HG03442 (cell line): ENCODE measurements around the gene MTFR1L.

ENCODE experiments used
- ATAC-seq: cut with Tn5 transposase; IDR thresholded peaks from one replicate; pipeline ENCODE4 v1.9.1; 2021; ENCODE audit warnings: mild to moderate bottlenecking, moderate library complexity; ENCODE audit not compliant: unreplicated experiment

The MTFR1L gene

DNA sequence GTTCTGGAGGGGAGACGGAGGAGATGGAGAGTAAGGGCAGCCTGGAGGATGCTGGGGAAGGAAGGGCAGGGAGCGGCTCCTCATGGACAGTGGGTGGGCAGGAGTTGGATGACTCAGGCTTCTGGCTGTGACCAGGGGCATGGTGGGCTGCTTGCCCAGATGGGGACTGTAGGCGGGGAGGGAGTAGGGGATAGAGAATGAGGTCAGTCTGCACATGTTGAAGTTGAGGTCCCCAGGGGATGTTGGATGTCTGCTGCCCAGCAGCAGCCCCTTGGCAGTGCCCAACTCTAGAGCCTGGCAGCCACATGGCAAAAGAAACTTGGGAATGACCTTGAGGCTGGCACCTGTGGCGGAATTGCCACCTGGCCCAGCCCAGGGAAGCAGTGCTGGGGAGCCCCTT lies 13.3 kb upstream of the MTFR1L start:
- no peak for ATAC-seq

DNA sequence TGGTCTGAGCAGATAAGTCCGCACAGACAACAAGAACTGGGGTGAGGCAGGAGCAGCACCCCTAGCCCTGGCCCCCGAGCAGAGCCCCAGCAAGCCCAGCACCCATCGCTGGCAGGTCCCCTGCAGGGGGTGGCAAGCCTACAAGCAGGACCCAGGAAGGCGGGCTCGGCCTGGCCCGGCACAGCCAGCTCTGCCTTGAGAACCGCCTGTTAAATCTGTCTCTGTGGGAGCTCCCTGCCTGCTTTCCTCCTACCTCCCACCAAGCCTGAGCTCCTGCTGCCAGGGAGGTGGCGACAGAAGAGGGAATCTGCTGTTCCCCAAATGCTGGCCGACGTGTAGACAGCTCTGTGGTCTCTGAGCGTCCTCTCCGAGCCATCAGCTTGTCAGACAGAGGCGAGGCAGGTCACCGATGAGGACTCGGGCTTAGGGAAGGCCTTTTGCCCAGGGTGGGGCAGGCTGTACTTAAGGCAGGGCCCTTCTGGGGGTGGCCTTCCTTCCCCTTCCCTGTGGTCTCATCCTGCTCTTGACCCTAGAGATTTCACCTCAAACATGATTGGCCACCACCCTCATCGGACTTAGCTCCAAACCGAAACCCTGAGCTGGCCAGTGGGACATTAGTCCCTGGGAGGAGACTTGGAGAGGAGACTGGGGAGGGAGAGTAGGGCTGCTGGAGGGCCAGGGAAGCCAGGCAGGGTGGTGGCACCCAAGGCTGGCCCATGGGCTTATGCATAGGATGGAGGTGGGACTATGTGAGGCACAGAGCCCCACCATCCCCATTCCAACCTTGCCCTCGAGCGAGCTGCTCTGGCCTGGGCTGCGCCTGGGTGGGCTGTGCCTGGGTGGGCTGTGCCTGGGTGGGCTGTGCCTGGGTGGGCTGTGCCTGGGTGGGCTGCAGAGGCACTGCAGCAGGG lies 12.0 kb upstream of the MTFR1L start:
- no peak for ATAC-seq

DNA sequence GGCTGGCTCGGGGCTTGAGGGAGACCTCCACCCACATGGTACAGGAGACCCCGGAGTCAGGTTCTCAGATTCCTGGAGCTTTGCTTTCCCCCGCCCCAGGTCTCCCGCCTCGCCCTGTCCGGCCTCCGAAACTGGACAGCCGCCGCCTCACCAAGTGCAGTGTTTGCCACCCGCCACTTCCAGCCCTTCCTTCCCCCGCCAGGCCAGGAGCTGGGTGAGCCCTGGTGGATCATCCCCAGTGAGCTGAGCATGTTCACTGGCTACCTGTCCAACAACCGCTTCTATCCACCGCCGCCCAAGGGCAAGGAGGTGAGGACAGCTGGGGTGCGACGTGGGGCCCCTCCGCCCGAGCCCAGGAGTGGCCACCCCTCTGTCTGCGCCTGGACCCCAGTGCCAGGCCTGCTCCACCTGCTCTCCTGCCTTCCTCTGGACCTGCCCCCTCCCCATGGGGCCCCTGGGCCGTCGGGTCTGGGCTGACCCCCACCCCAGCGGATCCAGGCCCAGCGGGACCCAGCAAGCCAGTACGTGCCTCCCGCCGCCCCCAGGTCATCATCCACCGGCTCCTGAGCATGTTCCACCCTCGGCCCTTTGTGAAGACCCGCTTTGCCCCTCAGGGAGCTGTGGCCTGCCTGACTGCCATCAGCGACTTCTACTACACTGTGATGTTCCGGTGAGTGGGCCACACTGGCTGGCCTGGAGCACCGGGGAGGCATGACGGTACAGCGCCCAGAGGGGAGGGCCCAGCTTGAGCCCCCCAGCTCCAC lies 11.1 kb upstream of the MTFR1L start:
- ATAC-seq, result no peak

DNA sequence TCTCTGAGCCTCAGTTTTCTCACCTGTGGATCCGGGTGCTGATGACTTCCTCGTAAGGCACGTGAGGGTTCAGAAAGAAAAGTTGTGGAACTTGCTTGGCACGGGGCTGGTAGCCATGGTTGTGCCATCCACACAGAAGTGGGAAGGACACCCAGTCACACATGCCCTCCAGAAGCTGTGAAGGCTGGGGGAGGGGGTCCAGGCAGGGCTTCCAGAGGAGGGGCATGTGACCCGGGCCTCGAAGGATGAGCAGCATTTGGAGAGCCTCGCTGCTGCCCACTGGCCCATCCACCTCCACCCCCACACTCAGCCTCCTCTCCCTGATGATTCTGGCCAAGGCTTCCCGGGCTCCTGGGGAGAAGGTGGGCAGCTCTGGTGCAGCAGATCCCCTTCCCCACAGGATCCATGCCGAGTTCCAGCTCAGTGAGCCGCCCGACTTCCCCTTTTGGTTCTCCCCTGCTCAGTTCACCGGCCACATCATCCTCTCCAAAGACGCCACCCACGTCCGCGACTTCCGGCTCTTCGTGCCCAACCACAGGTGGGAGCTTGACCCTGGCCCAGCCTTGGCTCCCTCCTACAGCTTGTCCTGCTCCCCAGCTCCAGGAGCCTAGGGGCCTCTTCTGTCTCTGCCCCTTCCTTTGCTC lies 10.3 kb upstream of the MTFR1L start:
- no peak for ATAC-seq

GRCh38 chr1:25809929-25810328 lies 9.8 kb upstream of the MTFR1L start:
- ATAC-seq, result no peak

DNA sequence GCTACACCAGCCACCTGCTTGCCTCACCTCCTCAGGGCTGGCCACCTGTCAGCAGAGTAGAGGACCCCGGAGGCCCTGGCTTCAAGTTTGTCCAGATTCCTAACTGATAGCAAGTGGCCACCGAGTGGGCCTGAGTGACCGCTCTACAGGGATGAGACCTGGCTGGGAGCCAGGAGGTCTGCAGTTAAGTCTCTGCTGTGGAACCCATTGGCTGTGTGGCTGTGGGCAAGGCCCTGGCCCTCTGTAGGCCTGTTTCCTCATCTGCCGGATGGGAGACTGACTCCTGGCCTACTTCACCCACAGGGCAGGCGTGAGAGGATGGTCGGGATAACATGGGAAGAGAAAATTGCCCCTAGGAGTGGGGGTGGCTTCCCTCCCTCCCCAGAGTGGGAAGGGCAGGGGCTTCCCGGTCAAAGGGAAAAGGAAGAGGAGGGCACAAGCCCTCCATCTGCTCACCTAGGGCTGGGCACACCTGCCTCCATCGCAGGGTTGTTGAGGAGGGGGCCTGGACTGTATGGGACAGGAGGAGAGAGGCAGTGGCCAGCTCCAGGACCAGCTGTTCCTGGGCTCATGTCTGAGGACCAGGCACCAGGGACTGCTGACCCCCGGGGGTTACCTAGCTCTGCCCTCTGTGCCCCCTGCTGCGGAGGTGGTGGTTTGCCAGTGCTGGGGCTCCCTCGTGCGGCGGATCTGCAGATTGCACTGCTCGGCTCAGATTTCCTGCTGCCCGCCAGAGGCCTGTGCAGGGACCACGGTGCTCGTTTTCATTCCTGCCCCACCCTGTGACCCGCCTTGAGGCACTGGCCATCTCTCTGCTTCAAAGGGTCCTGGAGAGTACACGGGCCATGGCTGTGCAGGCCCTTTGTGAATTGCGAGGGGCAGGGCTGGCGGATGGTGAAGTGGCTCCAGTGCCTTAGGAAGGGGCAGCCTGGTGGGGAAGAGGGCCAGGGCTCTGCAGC lies 9.1 kb upstream of the MTFR1L start:
- ATAC-seq, result no peak

- ATAC-seq, result no peak
Measured at GRCh38 chr1:25811384-25812082, 8.2 kb upstream of the MTFR1L start.

DNA sequence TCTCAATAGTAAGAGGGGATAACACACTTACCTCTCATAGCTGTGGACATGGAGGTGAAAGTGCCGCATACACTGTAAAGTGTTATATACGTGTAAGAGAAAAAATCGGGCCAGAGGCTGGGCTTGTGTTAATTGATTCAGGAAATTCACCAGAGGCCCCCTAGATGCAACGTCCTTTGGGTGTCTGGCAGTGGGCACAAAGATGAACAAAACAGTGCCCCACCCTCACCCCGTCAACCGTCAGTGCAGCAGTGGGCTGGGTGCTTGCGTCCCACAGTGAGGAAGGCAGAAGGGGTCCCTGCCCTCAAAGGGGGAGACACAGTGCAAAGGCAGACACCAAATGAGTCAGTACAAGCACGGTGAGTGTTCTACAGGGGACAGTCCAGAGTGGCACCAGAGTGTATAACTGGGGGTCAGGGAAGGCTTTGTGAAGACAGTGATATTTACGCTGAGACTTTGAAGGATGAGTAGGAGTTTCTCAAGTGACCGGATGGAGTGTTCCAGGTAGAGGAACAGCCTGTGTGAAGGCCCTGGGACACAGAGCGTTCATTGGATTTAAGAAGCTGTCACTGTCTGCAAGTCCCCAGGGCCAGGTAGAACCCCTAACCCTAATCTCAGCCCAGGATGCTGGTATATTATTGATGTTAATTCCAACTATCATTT lies 6.6 kb upstream of the MTFR1L start:
- no peak for ATAC-seq

DNA sequence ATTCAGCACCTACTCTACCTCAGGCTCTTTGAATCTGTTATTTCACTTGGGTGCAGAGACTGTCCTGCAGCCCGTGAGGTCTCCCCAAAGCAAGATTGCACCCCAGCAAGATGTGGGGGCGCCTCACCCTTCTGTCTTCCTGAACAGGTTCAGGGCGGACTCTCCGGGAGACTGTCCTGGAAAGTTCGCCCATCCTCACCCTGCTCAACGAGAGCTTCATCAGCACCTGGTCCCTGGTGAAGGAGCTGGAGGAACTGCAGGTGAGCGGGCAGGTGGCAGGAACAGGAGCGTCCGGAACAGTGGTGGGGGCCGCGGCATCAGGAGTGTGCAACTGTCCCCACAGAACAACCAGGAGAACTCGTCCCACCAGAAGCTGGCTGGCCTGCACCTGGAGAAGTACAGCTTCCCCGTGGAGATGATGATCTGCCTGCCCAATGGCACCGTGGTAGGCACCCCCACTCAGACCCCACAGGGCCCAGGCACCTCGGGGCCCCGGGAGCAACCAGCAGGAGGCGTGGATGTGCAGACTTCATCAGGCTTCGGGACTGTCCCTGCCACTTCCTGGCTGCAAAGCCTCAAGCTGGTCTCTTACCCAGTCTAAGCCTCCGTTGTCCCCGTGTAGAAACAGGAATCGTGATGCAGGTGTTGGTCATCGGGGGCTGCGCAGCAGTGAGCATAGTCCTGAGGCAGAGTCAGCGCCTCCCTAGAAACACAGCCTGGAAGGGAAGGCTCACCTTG lies 5.9 kb upstream of the MTFR1L start:
- ATAC-seq, result no peak

GRCh38 chr1:25814549-25815087 lies 5.1 kb upstream of the MTFR1L start:
- ATAC-seq, result no peak

- no peak for ATAC-seq
Measured at GRCh38 chr1:25815208-25816111, 4.3 kb upstream of the MTFR1L start.

GRCh38 chr1:25816112-25816718 lies 3.5 kb upstream of the MTFR1L start:
- no peak for ATAC-seq

DNA sequence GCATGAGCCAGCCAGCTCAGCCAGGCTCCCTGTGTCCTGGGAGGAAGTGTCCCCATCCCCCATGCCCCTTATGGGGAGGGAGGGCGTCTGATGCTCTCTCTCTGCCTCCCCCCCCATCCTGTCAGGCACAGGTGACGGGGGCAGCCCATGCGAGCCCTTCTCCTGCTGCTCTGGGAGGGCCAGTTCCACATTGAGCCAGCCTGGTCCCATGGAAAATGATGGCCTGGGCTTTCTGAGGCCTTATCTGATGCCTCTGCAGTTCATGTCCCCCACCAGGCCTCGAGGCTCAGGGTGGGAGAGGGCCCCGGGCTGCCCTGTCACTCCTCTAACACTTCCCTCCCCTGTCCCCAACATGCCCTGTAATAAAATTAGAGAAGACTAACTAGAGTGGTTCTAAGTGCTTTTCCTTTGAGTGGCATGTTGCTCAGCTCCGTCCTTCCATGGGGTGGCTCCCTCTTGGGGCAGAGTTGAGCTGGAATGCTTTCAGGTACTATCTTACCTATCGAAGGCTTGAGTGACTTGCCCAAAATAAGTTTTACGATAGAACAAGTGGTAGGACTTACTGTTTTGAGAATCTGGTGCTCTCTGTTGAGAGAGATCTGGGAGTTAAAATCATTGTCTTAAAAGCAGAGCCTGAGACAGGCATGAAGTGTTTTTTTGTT lies 1.8 kb upstream of the MTFR1L start:
- no peak for ATAC-seq

DNA sequence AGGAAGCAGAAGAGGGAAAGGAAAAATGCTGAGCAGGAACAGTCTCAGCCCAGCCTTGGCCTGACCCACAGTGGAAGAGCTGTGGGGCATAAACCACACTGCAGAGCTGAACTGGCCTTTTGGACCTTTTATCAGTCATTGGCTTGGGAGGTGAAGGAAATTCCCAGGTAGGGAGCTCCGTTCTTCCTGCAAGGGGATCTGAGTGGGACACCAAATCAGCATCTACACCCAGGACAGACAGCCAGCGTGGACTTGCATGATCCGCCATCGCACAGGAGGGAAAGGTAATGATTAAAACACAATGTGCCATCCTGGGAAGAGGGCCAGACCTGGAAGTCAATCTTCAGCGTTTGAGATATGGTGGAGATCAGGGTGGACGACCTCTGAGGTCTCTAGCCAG lies 1.2 kb upstream of the MTFR1L start:
- ATAC-seq, result no peak

DNA sequence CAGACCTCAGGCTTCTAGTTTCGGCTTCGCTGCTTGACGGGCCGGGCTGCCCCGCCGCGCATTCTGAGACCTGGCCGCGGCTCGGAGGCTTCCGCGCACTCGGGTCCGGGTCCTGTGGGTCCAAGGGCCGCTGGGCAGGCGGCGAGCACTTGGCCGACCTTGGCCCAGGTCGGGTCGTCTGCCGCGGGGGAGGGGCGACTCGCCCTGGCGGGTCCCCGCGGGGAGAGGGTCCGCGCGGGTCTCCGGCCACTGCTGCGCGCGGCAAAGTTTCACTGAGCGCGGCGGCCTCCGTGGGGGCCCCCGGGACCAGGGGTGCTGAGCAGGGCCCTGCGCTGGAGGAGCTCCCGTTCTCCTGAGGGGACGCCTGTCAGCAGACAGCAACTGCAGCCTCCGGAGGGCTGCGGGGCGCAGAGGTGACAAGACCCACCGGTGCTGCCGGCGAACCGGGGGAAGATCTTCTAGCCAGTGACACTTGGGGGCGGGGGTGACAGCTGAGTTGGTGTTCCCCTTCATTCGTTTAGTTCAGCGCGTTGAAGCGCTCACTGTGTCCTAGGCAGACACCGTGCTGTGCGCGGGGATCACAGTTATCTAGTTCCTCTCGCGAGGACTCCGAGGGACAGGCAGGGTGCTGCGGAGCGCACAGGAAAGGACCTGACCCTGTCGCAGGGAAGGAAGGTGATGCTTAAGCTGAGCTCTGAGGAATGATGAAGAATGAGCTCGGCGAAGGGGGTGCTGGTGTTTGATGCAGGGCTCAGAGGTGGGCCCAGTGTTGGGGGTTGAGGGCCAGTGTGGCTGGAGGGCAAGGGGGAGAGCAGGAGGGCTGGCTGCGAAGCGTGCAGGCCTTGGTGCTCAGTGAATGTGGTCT lies 725 bp downstream of the MTFR1L start:
- peak; percentile 36 for ATAC-seq

- no peak for ATAC-seq
Measured at GRCh38 chr1:25821112-25821476, 1.3 kb downstream of the MTFR1L start.
